SK-N-SH treated with all-trans-retinoic acid at 6 μM for 48 hours (cell line): Measurements from ENCODE around the gene PYGM.

Source experiments
- ATAC-seq: fragments of 200-7000 bp; cut with Tn5 transposase; 3 replicates; pipeline ENCODE4 v1.9.1; 2020; ENCODE audit warnings: mild to moderate bottlenecking, moderate library complexity
- ARNTL ChIP-seq: fragments of 450-650 bp; formaldehyde crosslinking; IDR thresholded peaks from 2 replicates; pipeline ENCODE4 v1.5.0; 2020; ENCODE audit warnings: low read depth, mild to moderate bottlenecking, moderate library complexity, borderline replicate concordance
- CSDC2 ChIP-seq: fragments of 250-450 bp; sonication (Bioruptor Pico); IDR thresholded peaks from 2 replicates; pipeline ENCODE4 v1.5.0; 2020; ENCODE audit warnings: mild to moderate bottlenecking, moderate library complexity
- ESRRG ChIP-seq: fragments of 250-450 bp; sonication (Bioruptor Pico); IDR thresholded peaks from 2 replicates; pipeline ENCODE4 v1.6.1; 2021; ENCODE audit warnings: mild to moderate bottlenecking
- GLIS3 ChIP-seq: fragments of 250-450 bp; sonication (Bioruptor Pico); IDR thresholded peaks from 2 replicates; pipeline ENCODE4 v1.5.0; 2020; ENCODE audit warnings: mild to moderate bottlenecking, moderate library complexity
- ISL1 ChIP-seq: fragments of 250-450 bp; sonication (Bioruptor Pico); IDR thresholded peaks from 2 replicates; pipeline ENCODE4 v2.1.2; 2022; ENCODE audit warnings: mild to moderate bottlenecking, moderate library complexity
- OSR1 ChIP-seq: fragments of 250-450 bp; sonication (Bioruptor Pico); IDR thresholded peaks from 2 replicates; pipeline ENCODE4 v1.8.0; 2022; ENCODE audit warnings: moderate library complexity, mild to moderate bottlenecking, inconsistent platforms
- RARB ChIP-seq: fragments of 250-450 bp; sonication (Bioruptor Pico); IDR thresholded peaks from 2 replicates; pipeline ENCODE4 v1.8.0; 2021; ENCODE audit warnings: mild to moderate bottlenecking, moderate library complexity
- TCF4 ChIP-seq: fragments of 250-450 bp; sonication (Bioruptor Pico); IDR thresholded peaks from 2 replicates; pipeline ENCODE4 v1.8.0; 2021; ENCODE audit warnings: mild to moderate bottlenecking, moderate library complexity, borderline replicate concordance
- ZFP30 ChIP-seq: fragments of 450-650 bp; formaldehyde crosslinking; IDR thresholded peaks from 2 replicates; pipeline ENCODE4 v1.5.0; 2022; ENCODE audit warnings: mild to moderate bottlenecking, moderate library complexity
- ZNF565 ChIP-seq: fragments of 450-650 bp; formaldehyde crosslinking; conservative IDR thresholded peaks from 2 replicates; pipeline ENCODE4 v1.5.0; 2020; ENCODE audit warnings: low read depth, mild to moderate bottlenecking, moderate library complexity
- ZNF70 ChIP-seq: fragments of 450-650 bp; formaldehyde crosslinking; IDR thresholded peaks from 2 replicates; pipeline ENCODE4 v1.5.0; 2020; ENCODE audit warnings: mild to moderate bottlenecking, moderate library complexity
- ZNF8 ChIP-seq: fragments of 450-650 bp; formaldehyde crosslinking; IDR thresholded peaks from 2 replicates; pipeline ENCODE4 v1.5.0; 2020; ENCODE audit warnings: mild to moderate bottlenecking, moderate library complexity
- TF ChIP-seq, protein P1 (sequence below): fragments of 250-450 bp; sonication (Bioruptor Pico); IDR thresholded peaks from 2 replicates; pipeline ENCODE4 v1.8.0; 2020; ENCODE audit warnings: mild to moderate bottlenecking, moderate library complexity, borderline replicate concordance
- TF ChIP-seq, protein P2 (sequence below): fragments of 250-450 bp; sonication (Bioruptor Pico); IDR thresholded peaks from 2 replicates; pipeline ENCODE4 v1.5.0; 2020; ENCODE audit warnings: mild to moderate bottlenecking, moderate library complexity
- TF ChIP-seq, protein P3 (sequence below): fragments of 250-450 bp; sonication (Bioruptor Pico); IDR thresholded peaks from 2 replicates; pipeline ENCODE4 v1.5.1; 2021; ENCODE audit warnings: mild to moderate bottlenecking, moderate library complexity
- TF ChIP-seq, protein P4 (sequence below): fragments of 250-450 bp; sonication (Bioruptor Pico); IDR thresholded peaks from 2 replicates; pipeline ENCODE4 v1.8.0; 2021; ENCODE audit warnings: low read depth, mild to moderate bottlenecking, moderate library complexity, borderline replicate concordance
- TF ChIP-seq, protein P5 (sequence below): fragments of 250-450 bp; sonication (Bioruptor Pico); IDR thresholded peaks from 2 replicates; pipeline ENCODE4 v1.5.1; 2020; ENCODE audit warnings: low read depth, mild to moderate bottlenecking, moderate library complexity

PYGM gene

DNA sequence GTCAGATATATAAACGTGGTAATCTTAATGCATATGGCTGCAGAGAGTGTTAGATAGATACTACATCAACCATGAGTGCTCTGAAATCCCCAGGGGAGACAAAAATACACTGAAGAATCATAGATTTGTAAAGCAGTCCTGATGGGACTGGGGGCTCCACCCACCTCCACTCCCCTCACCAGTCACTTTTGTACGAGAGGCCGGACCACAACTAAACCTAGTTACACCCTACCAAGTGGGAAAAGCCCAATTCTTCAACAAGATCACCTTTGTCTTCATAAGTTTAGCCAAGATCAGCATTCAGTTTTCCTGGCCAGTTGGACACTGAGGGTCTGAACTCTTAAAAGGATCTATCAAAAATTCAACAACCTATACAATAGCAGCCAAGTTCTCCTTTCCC is 17.1 kb upstream of the PYGM start (continued):
- TF ChIP-seq, protein P1, sequence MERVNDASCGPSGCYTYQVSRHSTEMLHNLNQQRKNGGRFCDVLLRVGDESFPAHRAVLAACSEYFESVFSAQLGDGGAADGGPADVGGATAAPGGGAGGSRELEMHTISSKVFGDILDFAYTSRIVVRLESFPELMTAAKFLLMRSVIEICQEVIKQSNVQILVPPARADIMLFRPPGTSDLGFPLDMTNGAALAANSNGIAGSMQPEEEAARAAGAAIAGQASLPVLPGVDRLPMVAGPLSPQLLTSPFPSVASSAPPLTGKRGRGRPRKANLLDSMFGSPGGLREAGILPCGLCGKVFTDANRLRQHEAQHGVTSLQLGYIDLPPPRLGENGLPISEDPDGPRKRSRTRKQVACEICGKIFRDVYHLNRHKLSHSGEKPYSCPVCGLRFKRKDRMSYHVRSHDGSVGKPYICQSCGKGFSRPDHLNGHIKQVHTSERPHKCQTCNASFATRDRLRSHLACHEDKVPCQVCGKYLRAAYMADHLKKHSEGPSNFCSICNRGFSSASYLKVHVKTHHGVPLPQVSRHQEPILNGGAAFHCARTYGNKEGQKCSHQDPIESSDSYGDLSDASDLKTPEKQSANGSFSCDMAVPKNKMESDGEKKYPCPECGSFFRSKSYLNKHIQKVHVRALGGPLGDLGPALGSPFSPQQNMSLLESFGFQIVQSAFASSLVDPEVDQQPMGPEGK, result no peak

DNA sequence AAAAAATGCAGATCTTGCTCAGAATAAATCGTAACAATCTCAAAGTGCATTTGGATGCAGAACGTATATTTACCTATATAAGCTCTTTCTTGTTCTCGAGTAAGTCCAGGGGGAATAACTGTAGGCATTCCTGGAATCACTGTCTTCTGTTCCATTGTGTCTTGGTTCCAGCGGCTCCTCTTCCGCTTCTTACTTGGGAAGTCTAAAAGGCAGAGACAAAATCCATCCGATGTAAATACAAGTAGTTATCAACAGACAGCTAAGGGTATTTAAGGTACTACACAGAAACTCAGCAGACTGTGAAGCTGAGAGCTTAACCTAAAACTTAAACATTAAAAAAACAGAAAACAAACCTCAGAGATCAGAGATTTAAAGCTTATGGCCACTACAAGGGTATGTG is 16.7 kb upstream of the PYGM start:
- TF ChIP-seq CSDC2 (no peak), TCF4 (no peak)
- TF ChIP-seq, protein P2, sequence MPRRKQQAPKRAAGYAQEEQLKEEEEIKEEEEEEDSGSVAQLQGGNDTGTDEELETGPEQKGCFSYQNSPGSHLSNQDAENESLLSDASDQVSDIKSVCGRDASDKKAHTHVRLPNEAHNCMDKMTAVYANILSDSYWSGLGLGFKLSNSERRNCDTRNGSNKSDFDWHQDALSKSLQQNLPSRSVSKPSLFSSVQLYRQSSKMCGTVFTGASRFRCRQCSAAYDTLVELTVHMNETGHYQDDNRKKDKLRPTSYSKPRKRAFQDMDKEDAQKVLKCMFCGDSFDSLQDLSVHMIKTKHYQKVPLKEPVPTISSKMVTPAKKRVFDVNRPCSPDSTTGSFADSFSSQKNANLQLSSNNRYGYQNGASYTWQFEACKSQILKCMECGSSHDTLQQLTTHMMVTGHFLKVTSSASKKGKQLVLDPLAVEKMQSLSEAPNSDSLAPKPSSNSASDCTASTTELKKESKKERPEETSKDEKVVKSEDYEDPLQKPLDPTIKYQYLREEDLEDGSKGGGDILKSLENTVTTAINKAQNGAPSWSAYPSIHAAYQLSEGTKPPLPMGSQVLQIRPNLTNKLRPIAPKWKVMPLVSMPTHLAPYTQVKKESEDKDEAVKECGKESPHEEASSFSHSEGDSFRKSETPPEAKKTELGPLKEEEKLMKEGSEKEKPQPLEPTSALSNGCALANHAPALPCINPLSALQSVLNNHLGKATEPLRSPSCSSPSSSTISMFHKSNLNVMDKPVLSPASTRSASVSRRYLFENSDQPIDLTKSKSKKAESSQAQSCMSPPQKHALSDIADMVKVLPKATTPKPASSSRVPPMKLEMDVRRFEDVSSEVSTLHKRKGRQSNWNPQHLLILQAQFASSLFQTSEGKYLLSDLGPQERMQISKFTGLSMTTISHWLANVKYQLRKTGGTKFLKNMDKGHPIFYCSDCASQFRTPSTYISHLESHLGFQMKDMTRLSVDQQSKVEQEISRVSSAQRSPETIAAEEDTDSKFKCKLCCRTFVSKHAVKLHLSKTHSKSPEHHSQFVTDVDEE, result no peak
- TF ChIP-seq, protein P3, sequence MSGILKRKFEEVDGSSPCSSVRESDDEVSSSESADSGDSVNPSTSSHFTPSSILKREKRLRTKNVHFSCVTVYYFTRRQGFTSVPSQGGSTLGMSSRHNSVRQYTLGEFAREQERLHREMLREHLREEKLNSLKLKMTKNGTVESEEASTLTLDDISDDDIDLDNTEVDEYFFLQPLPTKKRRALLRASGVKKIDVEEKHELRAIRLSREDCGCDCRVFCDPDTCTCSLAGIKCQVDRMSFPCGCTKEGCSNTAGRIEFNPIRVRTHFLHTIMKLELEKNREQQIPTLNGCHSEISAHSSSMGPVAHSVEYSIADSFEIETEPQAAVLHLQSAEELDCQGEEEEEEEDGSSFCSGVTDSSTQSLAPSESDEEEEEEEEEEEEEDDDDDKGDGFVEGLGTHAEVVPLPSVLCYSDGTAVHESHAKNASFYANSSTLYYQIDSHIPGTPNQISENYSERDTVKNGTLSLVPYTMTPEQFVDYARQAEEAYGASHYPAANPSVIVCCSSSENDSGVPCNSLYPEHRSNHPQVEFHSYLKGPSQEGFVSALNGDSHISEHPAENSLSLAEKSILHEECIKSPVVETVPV (CRISPR knock-in tag), result no peak
- no peak for ATAC-seq

DNA sequence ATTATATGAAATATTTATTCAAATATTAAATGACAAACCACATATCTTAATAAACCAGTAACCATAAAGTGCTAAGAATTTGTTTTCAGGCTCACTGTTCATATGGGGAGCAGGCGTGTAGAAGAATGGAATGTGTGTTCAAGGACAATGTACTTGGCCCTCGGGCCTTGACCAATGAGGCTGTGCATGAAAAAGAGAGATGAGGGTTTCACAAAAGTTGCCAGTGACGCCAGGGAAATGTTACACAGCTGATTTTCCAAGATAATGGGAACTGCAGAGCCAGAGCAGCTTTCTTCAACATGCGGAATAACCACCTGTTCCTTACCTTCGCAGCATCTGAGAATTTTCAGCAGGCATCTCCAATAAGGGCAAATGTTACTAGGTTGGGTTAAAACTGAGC is 14.4 kb upstream of the PYGM start:
- TF ChIP-seq ZNF565 (CRISPR knock-in tag), result no peak
- TF ChIP-seq, protein P4, sequence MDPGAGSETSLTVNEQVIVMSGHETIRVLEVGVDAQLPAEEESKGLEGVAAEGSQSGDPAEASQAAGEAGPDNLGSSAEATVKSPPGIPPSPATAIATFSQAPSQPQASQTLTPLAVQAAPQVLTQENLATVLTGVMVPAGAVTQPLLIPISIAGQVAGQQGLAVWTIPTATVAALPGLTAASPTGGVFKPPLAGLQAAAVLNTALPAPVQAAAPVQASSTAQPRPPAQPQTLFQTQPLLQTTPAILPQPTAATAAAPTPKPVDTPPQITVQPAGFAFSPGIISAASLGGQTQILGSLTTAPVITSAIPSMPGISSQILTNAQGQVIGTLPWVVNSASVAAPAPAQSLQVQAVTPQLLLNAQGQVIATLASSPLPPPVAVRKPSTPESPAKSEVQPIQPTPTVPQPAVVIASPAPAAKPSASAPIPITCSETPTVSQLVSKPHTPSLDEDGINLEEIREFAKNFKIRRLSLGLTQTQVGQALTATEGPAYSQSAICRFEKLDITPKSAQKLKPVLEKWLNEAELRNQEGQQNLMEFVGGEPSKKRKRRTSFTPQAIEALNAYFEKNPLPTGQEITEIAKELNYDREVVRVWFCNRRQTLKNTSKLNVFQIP, result no peak
- TF ChIP-seq, protein P5, sequence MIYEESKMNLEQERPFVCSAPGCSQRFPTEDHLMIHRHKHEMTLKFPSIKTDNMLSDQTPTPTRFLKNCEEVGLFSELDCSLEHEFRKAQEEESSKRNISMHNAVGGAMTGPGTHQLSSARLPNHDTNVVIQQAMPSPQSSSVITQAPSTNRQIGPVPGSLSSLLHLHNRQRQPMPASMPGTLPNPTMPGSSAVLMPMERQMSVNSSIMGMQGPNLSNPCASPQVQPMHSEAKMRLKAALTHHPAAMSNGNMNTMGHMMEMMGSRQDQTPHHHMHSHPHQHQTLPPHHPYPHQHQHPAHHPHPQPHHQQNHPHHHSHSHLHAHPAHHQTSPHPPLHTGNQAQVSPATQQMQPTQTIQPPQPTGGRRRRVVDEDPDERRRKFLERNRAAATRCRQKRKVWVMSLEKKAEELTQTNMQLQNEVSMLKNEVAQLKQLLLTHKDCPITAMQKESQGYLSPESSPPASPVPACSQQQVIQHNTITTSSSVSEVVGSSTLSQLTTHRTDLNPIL, result no peak
- TF ChIP-seq CSDC2, result no peak
- TF ChIP-seq ZNF8, result no peak
- no peak for ATAC-seq

DNA sequence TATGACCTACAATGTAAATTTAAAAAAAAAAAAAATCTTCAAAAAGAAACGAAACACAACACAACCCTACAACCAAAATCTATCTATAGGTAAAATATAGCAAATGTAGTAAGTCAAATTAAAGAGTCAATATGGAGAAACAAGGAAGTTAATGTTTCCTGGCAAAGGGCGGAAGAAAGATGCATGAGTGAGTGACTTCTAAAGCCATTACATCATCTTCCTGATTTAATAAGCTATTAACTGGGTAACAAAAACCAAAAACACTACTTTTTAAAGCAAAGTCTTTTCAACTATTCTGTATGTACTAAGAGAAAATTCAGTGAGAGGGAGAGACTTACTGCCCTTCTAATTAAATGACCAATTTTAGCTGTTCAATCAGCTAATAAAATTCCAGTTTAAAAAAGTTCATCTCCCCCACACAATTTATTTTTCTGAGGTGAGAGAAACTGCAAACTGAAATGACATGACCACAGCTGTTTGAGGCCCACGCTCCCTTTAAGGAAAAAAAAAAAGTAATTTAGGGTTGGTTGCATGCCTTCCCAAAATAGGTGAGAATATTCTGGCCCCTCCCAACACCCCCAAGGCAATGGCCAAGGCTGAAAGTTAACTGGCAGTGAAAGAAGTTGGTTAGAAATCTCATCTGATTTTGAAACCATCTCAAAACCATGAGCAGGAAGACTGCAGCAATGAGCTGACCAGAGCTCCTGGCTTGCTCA is 12.7 kb upstream of the PYGM start:
- no peak for TF ChIP-seq ARNTL (CRISPR knock-in tag)
- no peak for TF ChIP-seq ZNF70 (CRISPR knock-in tag)
- no peak for TF ChIP-seq ESRRG (CRISPR knock-in tag)
- TF ChIP-seq, protein P4, result no peak
- no peak for TF ChIP-seq CSDC2
- TF ChIP-seq, protein P1, result no peak
- no peak for TF ChIP-seq ZNF8
- TF ChIP-seq TCF4, result no peak
- TF ChIP-seq ISL1 (CRISPR knock-in tag), result no peak
- TF ChIP-seq, protein P2, result no peak
- no peak for TF ChIP-seq RARB
- TF ChIP-seq OSR1 (CRISPR knock-in tag), result no peak
- no peak for TF ChIP-seq ZFP30 (CRISPR knock-in tag)
- TF ChIP-seq GLIS3 (CRISPR knock-in tag), result no peak
- ATAC-seq, result no peak
